PC-3 (cell line): ENCODE measurements around the gene SECISBP2L. TPM values are rescaled to one million over a fixed set of nuclear protein-coding genes. Genes with fewer than 3 reads are reported as not detected.
A peak's percentile ranks its signal among the peaks of the same experiment; 100 is the strongest.

Experiments used
- ATAC-seq: fragments of 200-7000 bp; cut with Tn5 transposase; 2 replicates; pipeline ENCODE4 v1.9.1; 2020; ENCODE audit warnings: mild to moderate bottlenecking, moderate library complexity
- BruUV-seq: library from RNA; stranded (reverse); fragments of 400-500 nt; replicated peaks from 2 replicates; lab custom pipeline; 2021; lab: Mats Ljungman, UMichigan
- CTCF ChIA-PET: fragments of 300-600 bp; sonication (Branson Sonifier 250); formaldehyde crosslinking; loops from one replicate; lab custom pipeline; 2022; ENCODE audit warnings: antibody characterized with exemption; lab: Charles Lee
- POLR2A ChIA-PET: fragments of 300-600 bp; sonication (Branson Sonifier 250); formaldehyde crosslinking; loops from one replicate; lab custom pipeline; 2022; ENCODE audit warnings: antibody characterized with exemption; ENCODE audit not compliant: unreplicated experiment; lab: Charles Lee
- DNase-seq: peaks from one replicate; pipeline ENCODE4 v3.0.0-alpha.2; 2015
- H2AFZ ChIP-seq: fragments of 300-600 bp; sonication (generic); 2 replicates; pipeline ENCODE4 v1.6.0; 2016; ENCODE audit warnings: antibody characterized with exemption, low read length
- H3F3A ChIP-seq: fragments of 300-600 bp; sonication (generic); one replicate; pipeline ENCODE4 v1.6.0; 2017; ENCODE audit warnings: antibody characterized with exemption, low read length, control low read depth, mild to moderate bottlenecking; ENCODE audit not compliant: unreplicated experiment
- H3K27ac ChIP-seq: fragments of 300-600 bp; sonication (generic); 2 replicates; pipeline ENCODE4 v1.5.1; 2016; ENCODE audit warnings: mild to moderate bottlenecking, low read length
- H3K27me3 ChIP-seq: fragments of 300-600 bp; sonication (generic); 2 replicates; pipeline ENCODE4 v1.6.1; 2016; ENCODE audit warnings: low read length, mixed read lengths
- H3K36me3 ChIP-seq: fragments of 300-600 bp; sonication (generic); 2 replicates; pipeline ENCODE4 v1.6.1; 2016; ENCODE audit warnings: low read depth, mixed run types, low read length, mixed read lengths
- H3K4me1 ChIP-seq: fragments of 300-600 bp; sonication (generic); 2 replicates; pipeline ENCODE4 v1.5.1; 2016; ENCODE audit warnings: low read length; ENCODE audit not compliant: insufficient read depth
- H3K4me2 ChIP-seq: fragments of 300-600 bp; sonication (generic); 2 replicates; pipeline ENCODE4 v1.6.0; 2016; ENCODE audit warnings: low read length
- H3K4me3 ChIP-seq: fragments of 300-600 bp; sonication (generic); 2 replicates; pipeline ENCODE4 v1.5.1; 2016; ENCODE audit warnings: mild to moderate bottlenecking, low read length, mixed read lengths
- H3K79me2 ChIP-seq: fragments of 300-600 bp; sonication (generic); 2 replicates; pipeline ENCODE4 v1.6.1; 2017; ENCODE audit warnings: low read length, mixed read lengths
- H3K9ac ChIP-seq: fragments of 300-600 bp; sonication (generic); 2 replicates; pipeline ENCODE4 v1.6.0; 2016; ENCODE audit warnings: mild to moderate bottlenecking, low read length
- H3K9me2 ChIP-seq: fragments of 300-600 bp; sonication (generic); replicated peaks from 2 replicates; pipeline ENCODE4 v1.6.1; 2016; ENCODE audit warnings: mixed run types, low read length, mixed read lengths
- H3K9me3 ChIP-seq: fragments of 300-600 bp; sonication (generic); 2 replicates; pipeline ENCODE4 v1.6.1; 2016; ENCODE audit warnings: low read length, mixed read lengths
- H4K20me1 ChIP-seq: fragments of 300-600 bp; sonication (generic); 2 replicates; pipeline ENCODE4 v1.6.1; 2016; ENCODE audit warnings: low read length, mixed read lengths
- CTCF ChIP-seq: fragments of 300-600 bp; sonication (generic); conservative IDR thresholded peaks from 2 replicates; pipeline ENCODE4 v1.5.1; 2017; ENCODE audit warnings: antibody characterized with exemption, low read depth, mild to moderate bottlenecking, low read length
- EZH2 ChIP-seq: fragments of 300-600 bp; sonication (generic); IDR thresholded peaks from one replicate; pipeline ENCODE4 v1.6.1; 2017; ENCODE audit warnings: antibody characterized with exemption, mild to moderate bottlenecking, low read length; ENCODE audit not compliant: unreplicated experiment
- EZH2phosphoT487 ChIP-seq: fragments of 300-600 bp; sonication (generic); IDR thresholded peaks from 2 replicates; pipeline ENCODE4 v1.6.1; 2018; ENCODE audit warnings: mild to moderate bottlenecking, antibody characterized with exemption, low read length, borderline replicate concordance
- intact Hi-C: fragments of 100-400 bp; cut with micrococcal nuclease; formaldehyde crosslinking; loops from 2 replicates; pipeline ENCODE4 v1.9.0; 2023
- total RNA-seq: library from RNA; depleted of rRNA; stranded (reverse); fragments of >200 nt; gene quantifications from 2 replicates; pipeline ENCODE4 v1.2.3, GENCODE V29; 2014

The SECISBP2L gene
- total RNA-seq, 1 experiment from 2014 or later: 18.6 TPM

GRCh38 chr15:48992096-48992495, 54.1 kb downstream of the SECISBP2L start:
- Histone ChIP-seq H3K9ac (no peak overlapping the region), H3K27me3 (no peaks in the 10 kb centered on the region), H3K4me3 (no peak overlapping the region), H3K79me2 (no peaks in the 10 kb centered on the region), H2AFZ (no peak overlapping the region), H3K4me1 (no peaks in the 10 kb centered on the region), H3F3A (no peaks in the 10 kb centered on the region), H3K9me3 (no peaks in the 10 kb centered on the region), H3K9me2 (no peaks in the 10 kb centered on the region), H4K20me1 (no peaks in the 10 kb centered on the region), H3K27ac (no peak overlapping the region), H3K4me2 (no peak overlapping the region), H3K36me3 (peaks cover 11% of the 10 kb centered on the region)
- intact Hi-C loops: no loop called here
- CTCF ChIA-PET: no interaction called here
- TF ChIP-seq EZH2phosphoT487: no peak
- no peak for TF ChIP-seq CTCF
- TF ChIP-seq EZH2: no peak
- no peak for DNase-seq
- TSS peak; percentile 16 for BruUV-seq
- no peak for ATAC-seq
- POLR2A ChIA-PET: no interaction called here

GRCh38 chr15:48989170-48989569, 57.1 kb downstream of the SECISBP2L start:
- Histone ChIP-seq H3K36me3 (peaks cover 11% of the 10 kb centered on the region; the same call in 1 of the 2 replicates), H3K79me2 (no peaks in the 10 kb centered on the region), H3K27me3 (no peaks in the 10 kb centered on the region), H3K4me2 (no peak overlapping the region), H4K20me1 (no peaks in the 10 kb centered on the region), H2AFZ (no peak overlapping the region), H3F3A (no peaks in the 10 kb centered on the region), H3K4me3 (no peak overlapping the region), H3K4me1 (0 out of 2 replicates have a peak, but pooled peaks cover 2% of the 10 kb centered on the region), H3K9ac (no peak overlapping the region), H3K27ac (no peak overlapping the region), H3K9me2 (no peaks in the 10 kb centered on the region), H3K9me3 (no peaks in the 10 kb centered on the region)
- DNase-seq (no peak), ATAC-seq (peak; percentile 61)
- BruUV-seq: no TSS peak
- intact Hi-C loops: loop anchor here (10.0 kb wide), 1 partner anchor 156 kb away; no protein-coding TSS in a partner anchor
- CTCF ChIA-PET: interaction anchor here (1.2 kb wide), 1 partner anchor 13 kb away, joined by 4 read pairs; no protein-coding TSS in a partner anchor
- TF ChIP-seq CTCF: no peak
- no peak for TF ChIP-seq EZH2
- no peak for TF ChIP-seq EZH2phosphoT487
- POLR2A ChIA-PET: interaction anchor here (0.6 kb wide), 2 partner anchors 50 to 124 kb away, joined by 3 to 18 read pairs; no protein-coding TSS in a partner anchor

DNA sequence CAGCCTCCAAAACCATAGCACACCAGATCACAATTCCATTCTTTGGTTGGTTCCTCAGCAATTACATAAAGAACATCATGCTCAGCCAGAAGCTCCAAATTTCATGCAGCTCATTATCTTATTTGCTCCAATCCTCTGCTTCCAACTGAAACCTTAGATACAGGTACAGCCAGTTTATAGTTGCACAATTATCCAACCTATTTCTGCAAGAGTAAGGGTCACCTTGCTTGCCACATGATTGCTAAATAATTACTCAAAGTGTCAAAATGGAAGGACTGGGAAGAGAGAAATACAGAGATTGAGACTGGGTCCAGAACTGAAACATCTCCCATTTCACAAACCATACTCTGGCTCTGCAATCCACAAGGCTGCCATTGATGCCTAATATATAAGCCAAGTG, 59.1 kb downstream of the SECISBP2L start:
- Histone ChIP-seq H3K9me2 (no peaks in the 10 kb centered on the region), H3K9ac (no peak overlapping the region), H3F3A (no peaks in the 10 kb centered on the region), H3K79me2 (no peaks in the 10 kb centered on the region), H3K4me2 (no peak overlapping the region), H3K36me3 (peaks cover 3% of the 10 kb centered on the region; the same call in 1 of the 2 replicates), H3K9me3 (no peaks in the 10 kb centered on the region), H3K4me1 (0 out of 2 replicates have a peak, but pooled peaks cover 8% of the 10 kb centered on the region), H3K4me3 (no peak overlapping the region), H4K20me1 (no peaks in the 10 kb centered on the region), H3K27ac (no peak overlapping the region), H3K27me3 (no peaks in the 10 kb centered on the region), H2AFZ (no peak overlapping the region)
- ATAC-seq (no peak), DNase-seq (no peak)
- ChIA-PET POLR2A (no interaction called here), CTCF (interaction anchor here (0.6 kb wide), 1 partner anchor 12 kb away, joined by 3 read pairs; no protein-coding TSS in a partner anchor)
- TF ChIP-seq EZH2phosphoT487: no peak
- no TSS peak for BruUV-seq
- intact Hi-C loops: loop anchor here (10.0 kb wide), 1 partner anchor 158 kb away; no protein-coding TSS in a partner anchor
